Activated naive CD4-positive, alpha-beta T cell treated with anti-CD3 and anti-CD28 coated beads, Interleukin-2, amount 50 U/mL, for 24 hours (primary cell): ENCODE measurements around the gene ZNF512B.
A peak's percentile ranks its signal among the peaks of the same experiment; 100 is the strongest.
"Not testable (repeated sequence)": the region's sequence is repeated elsewhere in the genome, so short reads cannot be mapped to it uniquely, and the experiment has no call there.

Experiments used
- H3K27ac Mint-ChIP-seq: one replicate; pipeline ENCODE4 v1.8.0; 2021; ENCODE audit warnings: mild to moderate bottlenecking, mixed read lengths
- H3K27me3 Mint-ChIP-seq: one replicate; pipeline ENCODE4 v1.8.0; 2021; ENCODE audit warnings: mixed read lengths
- H3K36me3 Mint-ChIP-seq: one replicate; pipeline ENCODE4 v1.8.0; 2021; ENCODE audit warnings: mixed read lengths
- H3K4me1 Mint-ChIP-seq: one replicate; pipeline ENCODE4 v1.8.0; 2021; ENCODE audit warnings: mixed read lengths
- H3K4me3 Mint-ChIP-seq: one replicate; pipeline ENCODE4 v1.8.0; 2021; ENCODE audit warnings: mild to moderate bottlenecking, mixed read lengths
- H3K9me3 Mint-ChIP-seq: one replicate; pipeline ENCODE4 v1.8.0; 2021; ENCODE audit warnings: mixed read lengths

ZNF512B gene

GRCh38 chr20:63980806-63981728 is 11.3 kb upstream of the ZNF512B start, which contains the start of gene PRPF6:
PRPF6 (plus strand) TSS chr20:63981132; CDS start chr20:63981246, 114 bp downstream.
- Mint-ChIP-seq H3K9me3 (no peaks in the 10 kb centered on the region), H3K4me1 (peaks cover 67% of the 10 kb centered on the region), H3K27me3 (no peaks in the 10 kb centered on the region), H3K27ac (peak within 1 kb of the TSS; percentile 98), H3K36me3 (peaks cover 19% of the 10 kb centered on the region), H3K4me3 (peak within 1 kb of the TSS; percentile 98)

- Mint-ChIP-seq H3K4me1 (peaks cover 70% of the 10 kb centered on the region), H3K36me3 (peaks cover 16% of the 10 kb centered on the region), H3K27me3 (no peaks in the 10 kb centered on the region), H3K9me3 (no peaks in the 10 kb centered on the region), H3K4me3 (peak overlapping the region; percentile 98), H3K27ac (peak overlapping the region; percentile 98)
Measured at GRCh38 chr20:63980317-63980805, 10.6 kb upstream of the ZNF512B start.

GRCh38 chr20:63979557-63980316 is 10.0 kb upstream of the ZNF512B start, which contains the start of gene SAMD10:
SAMD10 (minus strand) TSS chr20:63979642; CDS start chr20:63979467, 175 bp downstream.
- peak within 1 kb of the TSS; percentile 98 for H3K4me3 Mint-ChIP-seq
- peak within 1 kb of the TSS; percentile 98 for H3K27ac Mint-ChIP-seq
- H3K27me3 Mint-ChIP-seq: no peaks in the 10 kb centered on the region
- peaks cover 16% of the 10 kb centered on the region for H3K36me3 Mint-ChIP-seq
- peaks cover 70% of the 10 kb centered on the region for H3K4me1 Mint-ChIP-seq
- H3K9me3 Mint-ChIP-seq: no peaks in the 10 kb centered on the region

GRCh38 chr20:63979229-63979556 is 9.5 kb upstream of the ZNF512B start:
- no peaks in the 10 kb centered on the region for H3K27me3 Mint-ChIP-seq
- H3K36me3 Mint-ChIP-seq: peaks cover 13% of the 10 kb centered on the region
- no peak overlapping the region for H3K27ac Mint-ChIP-seq
- H3K4me3 Mint-ChIP-seq: peak overlapping the region; percentile 84
- no peaks in the 10 kb centered on the region for H3K9me3 Mint-ChIP-seq
- peaks cover 68% of the 10 kb centered on the region for H3K4me1 Mint-ChIP-seq

DNA sequence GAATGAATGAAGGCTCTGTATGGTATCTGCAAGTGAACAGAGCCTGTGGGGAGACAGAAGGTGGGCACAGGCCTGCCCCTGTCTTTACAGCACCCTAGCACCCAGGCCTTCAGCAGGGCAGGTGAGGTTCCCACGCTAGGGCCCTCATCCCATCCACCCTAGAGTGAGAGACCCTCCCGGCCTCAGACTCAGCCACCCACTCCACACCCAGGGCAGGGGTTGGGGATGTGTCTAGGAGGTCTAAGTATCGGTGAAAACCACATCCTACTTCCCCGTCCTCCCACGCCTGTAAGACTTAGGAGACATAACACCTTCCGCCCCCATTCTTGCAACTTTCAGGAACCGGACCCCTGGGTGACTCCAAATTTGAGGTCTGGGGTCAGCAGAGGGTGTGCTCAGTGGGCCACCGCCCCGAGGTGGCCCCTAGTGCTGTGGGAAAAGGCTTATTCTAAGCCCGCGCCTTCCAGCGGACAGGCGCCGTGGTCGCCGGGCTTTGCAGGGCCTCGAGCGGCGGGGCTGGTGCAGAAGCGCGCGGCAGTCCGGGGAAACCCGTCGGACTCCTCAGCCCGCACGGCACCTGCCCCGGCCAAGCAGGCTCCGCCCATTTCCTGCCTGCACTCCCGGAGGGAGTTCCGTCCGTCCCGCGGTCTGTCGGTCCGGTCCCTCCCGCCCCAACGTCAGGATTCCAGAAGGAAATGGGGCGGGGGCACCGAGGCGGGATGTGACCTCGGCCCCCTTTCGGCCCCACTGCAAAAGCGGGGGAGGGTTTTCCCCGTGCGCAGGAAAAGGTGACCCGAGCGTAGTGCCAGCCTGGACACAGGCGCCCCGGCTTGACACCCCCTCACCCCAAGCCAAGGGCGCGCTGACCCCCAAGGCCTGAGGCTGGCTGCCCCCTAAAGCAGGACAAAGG is 8.8 kb upstream of the ZNF512B start:
- Mint-ChIP-seq H3K4me3 (peak overlapping the region; percentile 84), H3K27ac (peak overlapping the region; percentile 80), H3K36me3 (peaks cover 13% of the 10 kb centered on the region), H3K4me1 (peaks cover 74% of the 10 kb centered on the region), H3K9me3 (no peaks in the 10 kb centered on the region), H3K27me3 (no peaks in the 10 kb centered on the region)

DNA sequence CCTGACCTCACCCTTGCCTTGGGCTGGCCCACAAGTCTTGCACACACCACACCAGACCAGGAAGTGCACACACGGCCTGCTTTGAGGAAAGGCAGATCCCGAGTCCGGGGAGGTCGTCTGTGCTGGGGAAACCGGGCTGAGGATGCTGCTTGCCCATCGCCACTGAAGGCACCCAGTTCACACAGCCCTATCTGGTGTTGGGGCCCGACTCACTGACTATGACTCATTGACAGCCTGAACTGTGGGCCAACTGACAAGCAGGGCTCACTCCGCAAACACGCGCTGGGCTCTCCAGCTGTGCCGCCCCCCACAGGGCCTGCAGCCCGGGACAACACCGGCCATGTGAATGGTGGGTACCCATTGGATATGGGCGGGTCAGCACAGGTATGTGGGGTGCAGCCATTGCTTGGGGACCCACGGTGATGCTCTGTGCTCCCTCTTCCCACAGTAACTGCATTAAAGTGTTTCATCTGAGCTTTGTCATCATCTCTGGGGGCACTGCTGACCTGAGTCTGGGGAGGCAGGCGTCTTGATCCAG is 8.1 kb upstream of the ZNF512B start:
- no peaks in the 10 kb centered on the region for H3K9me3 Mint-ChIP-seq
- peak overlapping the region; percentile 84 for H3K4me3 Mint-ChIP-seq
- H3K27ac Mint-ChIP-seq: peak overlapping the region; percentile 80
- H3K27me3 Mint-ChIP-seq: no peaks in the 10 kb centered on the region
- peaks cover 72% of the 10 kb centered on the region for H3K4me1 Mint-ChIP-seq
- H3K36me3 Mint-ChIP-seq: peaks cover 8% of the 10 kb centered on the region

DNA sequence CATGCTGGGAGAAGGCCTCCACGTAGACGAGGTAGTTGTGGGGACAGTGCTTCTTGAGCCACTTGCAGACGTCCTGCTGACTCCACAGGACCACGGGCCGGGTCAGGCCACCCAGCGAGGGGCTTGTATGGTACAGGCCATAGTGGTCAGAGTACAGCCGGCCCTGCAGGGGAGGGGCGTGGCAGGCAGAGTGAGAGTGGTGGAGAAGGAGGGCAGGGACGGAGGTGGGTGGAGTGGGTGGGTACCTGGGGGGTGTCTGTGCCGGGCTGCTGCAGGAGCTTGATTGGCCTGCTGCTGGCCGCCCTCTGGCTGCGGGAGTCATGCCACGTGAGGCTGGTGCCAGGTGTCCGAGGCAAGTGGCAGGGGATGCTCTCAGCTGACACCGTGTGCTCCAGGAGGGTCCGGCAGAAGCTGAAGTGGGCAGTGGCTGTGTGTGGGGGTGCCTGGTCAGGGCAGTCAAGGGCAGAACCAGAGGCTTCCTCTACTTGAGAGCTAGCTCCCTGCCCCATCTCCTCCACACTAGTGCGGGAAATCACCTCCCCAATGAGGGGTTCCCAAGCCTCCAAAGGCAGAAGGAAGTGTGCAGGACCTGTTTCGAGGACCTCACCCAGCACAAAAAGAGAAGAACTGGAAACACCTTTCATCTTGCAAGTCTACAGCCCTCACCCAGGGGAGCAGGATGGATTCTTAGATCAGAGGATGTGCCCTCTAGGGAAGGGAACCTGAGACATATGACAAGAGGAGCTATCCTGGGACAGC is 7.4 kb upstream of the ZNF512B start:
- peaks cover 4% of the 10 kb centered on the region for H3K36me3 Mint-ChIP-seq
- H3K4me3 Mint-ChIP-seq: peak overlapping the region; percentile 84
- H3K9me3 Mint-ChIP-seq: no peaks in the 10 kb centered on the region
- H3K27me3 Mint-ChIP-seq: no peaks in the 10 kb centered on the region
- peaks cover 66% of the 10 kb centered on the region for H3K4me1 Mint-ChIP-seq
- peak overlapping the region; percentile 80 for H3K27ac Mint-ChIP-seq

DNA sequence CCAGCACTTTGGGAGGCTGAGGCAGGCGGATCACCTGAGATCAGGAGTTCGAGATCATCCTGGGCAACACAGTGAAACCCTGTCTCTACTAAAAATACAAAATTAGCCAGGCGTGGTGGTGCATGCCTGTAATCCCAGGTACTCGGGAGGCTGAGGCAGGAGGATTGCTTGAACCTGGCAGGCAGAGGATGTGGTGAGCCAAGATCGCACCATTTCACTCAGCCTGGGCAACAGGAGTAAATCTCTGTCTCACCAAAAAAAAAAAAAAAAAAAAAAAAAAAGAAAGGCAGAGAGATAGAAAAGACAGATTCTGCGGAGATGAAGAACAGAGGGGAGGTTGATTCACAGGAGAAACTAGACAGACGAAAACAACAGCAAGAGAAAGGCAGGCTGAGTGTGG is 6.8 kb upstream of the ZNF512B start:
- H3K27me3 Mint-ChIP-seq, H3K36me3 Mint-ChIP-seq, H3K9me3 Mint-ChIP-seq: not testable (repeated sequence)
- Mint-ChIP-seq H3K27ac (peak overlapping the region; percentile 32), H3K4me1 (peaks cover 60% of the 10 kb centered on the region), H3K4me3 (peak overlapping the region; percentile 40)

GRCh38 chr20:63974402-63975200 is 4.9 kb upstream of the ZNF512B start:
- Mint-ChIP-seq H3K27me3 (no peaks in the 10 kb centered on the region), H3K4me3 (no peak overlapping the region), H3K27ac (no peak overlapping the region), H3K4me1 (peaks cover 45% of the 10 kb centered on the region), H3K36me3 (peaks cover 1% of the 10 kb centered on the region), H3K9me3 (no peaks in the 10 kb centered on the region)

GRCh38 chr20:63973636-63974401 is 4.1 kb upstream of the ZNF512B start:
- Mint-ChIP-seq H3K36me3 (peaks cover 1% of the 10 kb centered on the region), H3K27ac (peak overlapping the region; percentile 24), H3K27me3 (no peaks in the 10 kb centered on the region), H3K4me3 (no peak overlapping the region), H3K4me1 (peaks cover 47% of the 10 kb centered on the region), H3K9me3 (no peaks in the 10 kb centered on the region)

DNA sequence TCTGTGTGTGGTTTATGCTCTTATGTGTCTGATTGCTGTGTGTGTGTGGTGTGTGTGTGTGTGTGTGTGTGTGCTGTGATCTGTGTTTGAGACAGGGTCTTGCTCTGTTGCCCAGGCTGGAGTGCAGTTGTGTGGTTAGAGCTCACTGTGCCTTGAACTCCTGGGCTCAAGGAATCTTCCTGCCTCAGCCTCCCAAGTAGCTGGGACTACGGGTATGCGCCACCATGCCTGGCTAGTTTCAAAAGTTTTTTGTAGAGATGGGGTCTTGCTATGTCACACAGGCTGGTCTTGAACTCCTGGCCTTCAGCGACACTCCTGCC is 3.4 kb upstream of the ZNF512B start:
- Mint-ChIP-seq H3K9me3 (no peaks in the 10 kb centered on the region), H3K27me3 (no peaks in the 10 kb centered on the region), H3K27ac (no peak overlapping the region), H3K4me1 (peaks cover 50% of the 10 kb centered on the region), H3K4me3 (no peak overlapping the region), H3K36me3 (peaks cover 1% of the 10 kb centered on the region)

GRCh38 chr20:63972312-63973159 is 2.8 kb upstream of the ZNF512B start:
- Mint-ChIP-seq H3K27me3 (no peaks in the 10 kb centered on the region), H3K36me3 (peaks cover 1% of the 10 kb centered on the region), H3K4me1 (peaks cover 45% of the 10 kb centered on the region), H3K9me3 (no peaks in the 10 kb centered on the region), H3K27ac (peak overlapping the region; percentile 71), H3K4me3 (no peak overlapping the region)
